H1 (cell line): ENCODE data around the gene FARSB. TPM values are rescaled to one million over a fixed set of nuclear protein-coding genes. Genes with fewer than 3 reads are reported as not detected.

Experiments
- CTCF ChIA-PET: fragments of 300-600 bp; sonication (Branson Sonifier 250); formaldehyde crosslinking; loops from one replicate; lab custom pipeline; 2021; ENCODE audit not compliant: partially characterized antibody; lab: Charles Lee
- POLR2A ChIA-PET: fragments of 300-600 bp; sonication (Branson Sonifier 250); formaldehyde crosslinking; loops from one replicate; lab custom pipeline; 2021; ENCODE audit warnings: inconsistent platforms; ENCODE audit not compliant: partially characterized antibody; lab: Charles Lee
- DNase-seq, 2 experiments: peaks; one replicate each; pipeline versions ENCODE4 v3.0.0 to v3.0.0-alpha.2; 2010 to 2022; ENCODE audit warnings: low spot score in 2 of 2, low read depth in 1 of 2, mixed read lengths in 1 of 2
- FAIRE-seq: peaks from 2 replicates; lab custom pipeline; 2011; peaks lifted over from hg19 to GRCh38; lab: Jason Lieb, UNC
- H2AFZ ChIP-seq: 2 replicates; pipeline ENCODE4 v1.8.1; 2012; ENCODE audit warnings: low read length, inconsistent platforms
- H2AK5ac ChIP-seq: 2 replicates; pipeline ENCODE4 v1.6.1; 2013; ENCODE audit warnings: low read depth, low read length
- H2BK120ac ChIP-seq: replicated peaks from 2 replicates; pipeline ENCODE3; 2013; ENCODE audit warnings: low read depth, low read length, inconsistent platforms
- H2BK12ac ChIP-seq: 2 replicates; pipeline ENCODE4 v1.6.1; 2013; ENCODE audit warnings: low read depth, low read length
- H2BK15ac ChIP-seq: 2 replicates; pipeline ENCODE4 v1.6.1; 2013; ENCODE audit warnings: low read length
- H2BK20ac ChIP-seq: 2 replicates; pipeline ENCODE4 v1.6.1; 2013; ENCODE audit warnings: low read length
- H2BK5ac ChIP-seq: 2 replicates; pipeline ENCODE4 v1.6.1; 2013; ENCODE audit warnings: low read depth, low read length
- H3K14ac ChIP-seq: 2 replicates; pipeline ENCODE4 v1.6.1; 2013; ENCODE audit warnings: inconsistent platforms; ENCODE audit not compliant: insufficient read length
- H3K18ac ChIP-seq: 2 replicates; pipeline ENCODE4 v1.6.1; 2013; ENCODE audit warnings: low read length; ENCODE audit errors: extremely low read depth
- H3K23ac ChIP-seq: 2 replicates; pipeline ENCODE4 v1.6.1; 2013; ENCODE audit warnings: inconsistent platforms; ENCODE audit not compliant: insufficient read length
- H3K23me2 ChIP-seq: 2 replicates; pipeline ENCODE4 v1.6.1; 2013; ENCODE audit warnings: low read depth, low read length
- H3K27ac ChIP-seq: 2 replicates; pipeline ENCODE4 v1.6.1; 2011; ENCODE audit warnings: low read depth, low read length, inconsistent platforms
- H3K27me3 ChIP-seq, 4 experiments: replicated peaks in 1 of 4; 1 replicate in 1 of 4; 2 replicates in 3 of 4; pipeline versions ENCODE4 v1.6.1 to v1.8.1; 2011 to 2013; ENCODE audit warnings: low read length in 3 of 4, mild to moderate bottlenecking in 3 of 4, inconsistent platforms in 2 of 4, mixed read lengths in 2 of 4, moderate library complexity in 1 of 4; ENCODE audit not compliant: control insufficient read depth in 3 of 4, insufficient read depth in 3 of 4; ENCODE audit errors: extremely low read depth in 1 of 4
- H3K36me3 ChIP-seq, 4 experiments: 2 replicates each; pipeline versions ENCODE4 v1.6.1 to v1.8.1; 2011 to 2013; ENCODE audit warnings: mild to moderate bottlenecking in 4 of 4, low read length in 3 of 4, moderate library complexity in 2 of 4, control low read depth in 1 of 4, inconsistent platforms in 1 of 4; ENCODE audit not compliant: insufficient read depth in 4 of 4, control insufficient read depth in 2 of 4
- H3K4ac ChIP-seq: replicated peaks from 2 replicates; pipeline ENCODE3; 2013; ENCODE audit warnings: low read length, low read depth, mixed read lengths, inconsistent platforms; ENCODE audit not compliant: insufficient read length
- H3K4me1 ChIP-seq, 4 experiments: replicated peaks in 1 of 4; 1 replicate in 1 of 4; 2 replicates in 3 of 4; pipeline versions ENCODE4 v1.6.1 to v1.8.1; 2011 to 2013; ENCODE audit warnings: low read length in 3 of 4, inconsistent platforms in 2 of 4, mixed read lengths in 1 of 4; ENCODE audit not compliant: insufficient read depth in 4 of 4, control insufficient read depth in 3 of 4
- H3K4me2 ChIP-seq, 2 experiments: 2 replicates each; pipeline versions ENCODE4 v1.6.1 to v1.8.1; 2011 to 2013; ENCODE audit warnings: low read depth in 2 of 2, low read length in 2 of 2, control low read depth in 1 of 2, inconsistent platforms in 1 of 2, mild to moderate bottlenecking in 1 of 2; ENCODE audit not compliant: insufficient read depth in 1 of 2
- H3K4me3 ChIP-seq, 4 experiments: fragments of 200-600, 300-600 bp in 1 of 4; sonication (generic), shearing (Covaris generic), sonication (Bioruptor Twin) in 1 of 4; 2 replicates each; pipeline versions ENCODE4 v1.5.1 to v1.8.1; 2011 to 2016; ENCODE audit warnings: low read length in 4 of 4, low read depth in 3 of 4, control low read depth in 2 of 4, inconsistent platforms in 2 of 4, mild to moderate bottlenecking in 2 of 4, mixed read lengths in 1 of 4, moderate library complexity in 1 of 4; ENCODE audit not compliant: insufficient read depth in 2 of 4; ENCODE audit errors: extremely low read depth in 1 of 4
- H3K56ac ChIP-seq: replicated peaks from 2 replicates; pipeline ENCODE3; 2013; ENCODE audit warnings: low read depth, mild to moderate bottlenecking, mixed read lengths, low read length, inconsistent platforms; ENCODE audit not compliant: insufficient read length
- H3K79me1 ChIP-seq: 2 replicates; pipeline ENCODE4 v1.6.1; 2013; ENCODE audit warnings: low read depth, low read length, control low read depth
- H3K79me2 ChIP-seq, 2 experiments: 2 replicates each; pipeline versions ENCODE4 v1.6.1 to v1.8.1; 2012 to 2013; ENCODE audit warnings: low read length in 2 of 2, mild to moderate bottlenecking in 2 of 2, inconsistent platforms in 1 of 2; ENCODE audit not compliant: insufficient read depth in 2 of 2, control insufficient read depth in 1 of 2
- H3K9ac ChIP-seq, 4 experiments: replicated peaks in 1 of 4; 1 replicate in 1 of 4; 2 replicates in 3 of 4; pipeline versions ENCODE4 v1.6.1 to v1.8.1; 2011 to 2013; ENCODE audit warnings: low read depth in 3 of 4, low read length in 3 of 4, control low read depth in 2 of 4, mild to moderate bottlenecking in 2 of 4, moderate library complexity in 2 of 4, inconsistent platforms in 1 of 4; ENCODE audit errors: extremely low read depth in 1 of 4
- H3K9me3 ChIP-seq, 2 experiments: 2 replicates each; pipeline versions ENCODE4 v1.6.1 to v1.8.1; 2012 to 2013; ENCODE audit warnings: mild to moderate bottlenecking in 2 of 2, moderate library complexity in 2 of 2, control low read depth in 1 of 2, inconsistent platforms in 1 of 2, low read depth in 1 of 2, low read length in 1 of 2, mixed read lengths in 1 of 2; ENCODE audit not compliant: insufficient read depth in 2 of 2
- H4K20me1 ChIP-seq, 2 experiments: replicated peaks in 1 of 2; 2 replicates each; pipeline versions ENCODE3 to v1.8.1; 2011 to 2013; ENCODE audit warnings: inconsistent platforms in 2 of 2, low read length in 2 of 2, mild to moderate bottlenecking in 1 of 2; ENCODE audit not compliant: insufficient read depth in 2 of 2, control insufficient read depth in 1 of 2
- H4K5ac ChIP-seq: 2 replicates; pipeline ENCODE4 v1.6.1; 2013; ENCODE audit warnings: low read length, low read depth, mixed read lengths, inconsistent platforms; ENCODE audit not compliant: insufficient read length
- H4K8ac ChIP-seq: 2 replicates; pipeline ENCODE4 v1.8.0; 2013; ENCODE audit warnings: mild to moderate bottlenecking, moderate library complexity, low read length, inconsistent platforms; ENCODE audit not compliant: insufficient read depth; ENCODE audit errors: extremely low read depth
- H4K91ac ChIP-seq: replicated peaks from 2 replicates; pipeline ENCODE3; 2013; ENCODE audit warnings: low read length, mixed read lengths, inconsistent platforms; ENCODE audit not compliant: insufficient read length
- ASH2L ChIP-seq: fragments of 200-600, 300-600 bp; sonication (generic); IDR thresholded peaks from one replicate; pipeline ENCODE4 v1.7.1; 2017; ENCODE audit warnings: low read length
- CTBP2 ChIP-seq: IDR thresholded peaks from 2 replicates; pipeline ENCODE4 v1.7.0; 2011; ENCODE audit warnings: borderline replicate concordance, mild to moderate bottlenecking, moderate library complexity, mixed read lengths, low read length; ENCODE audit not compliant: insufficient read depth, insufficient read length
- EP300 ChIP-seq, 2 experiments: IDR thresholded peaks; 1 replicate in 1 of 2; 2 replicates in 1 of 2; pipeline ENCODE4 v1.6.1; 2011 to 2012; ENCODE audit warnings: low read depth in 2 of 2, low read length in 2 of 2, mild to moderate bottlenecking in 2 of 2, borderline replicate concordance in 1 of 2, inconsistent platforms in 1 of 2, moderate library complexity in 1 of 2
- GTF2F1 ChIP-seq: IDR thresholded peaks from 2 replicates; pipeline ENCODE4 v1.6.1; 2012; ENCODE audit warnings: low read depth, low read length, improper control_type of control experiment, borderline replicate concordance
- RAD21 ChIP-seq, 2 experiments: IDR thresholded peaks in 1 of 2; conservative IDR thresholded peaks in 1 of 2; 2 replicates each; pipeline ENCODE4 v1.6.1; 2011; ENCODE audit warnings: low read depth in 2 of 2, low read length in 2 of 2, improper control_type of control experiment in 1 of 2, inconsistent platforms in 1 of 2, mild to moderate bottlenecking in 1 of 2, moderate library complexity in 1 of 2
- SRF ChIP-seq: IDR thresholded peaks from 2 replicates; pipeline ENCODE4 v1.6.1; 2011; ENCODE audit warnings: mild to moderate bottlenecking, low read depth, low read length, moderate library complexity
- TEAD4 ChIP-seq: IDR thresholded peaks from 2 replicates; pipeline ENCODE4 v1.6.1; 2012; ENCODE audit warnings: low read depth, low read length, inconsistent platforms, mixed read lengths
- WGBS, 2 experiments: shearing (Covaris generic) in 1 of 2; methylation state at CpG; one replicate each; pipeline versions ENCODE4 v1.1.6 to v1.1.7; 2013 to 2015; ENCODE audit warnings: low lambda C conversion rate in 2 of 2, mixed read lengths in 2 of 2, inconsistent platforms in 1 of 2, low coverage in 1 of 2, missing lambda C conversion rate in 1 of 2; ENCODE audit not compliant: insufficient replicate concordance in 2 of 2, insufficient coverage in 1 of 2, insufficient read length in 1 of 2; ENCODE audit errors: extremely low coverage in 1 of 2, missing lambda C conversion rate in 1 of 2; 5-methylcytosine and 5-hydroxymethylcytosine counted together
- polyA plus RNA-seq, 7 experiments: library from polyadenylated mRNA; depleted of rRNA in 3 of 7; stranded (reverse) in 5 of 7; unstranded in 2 of 7; fragments of >200 nt in 5 of 7; fragments of 200-250 nt in 2 of 7; gene quantifications; 1 replicate in 5 of 7; 2 replicates in 1 of 7; 4 replicates in 1 of 7; pipeline versions ENCODE4 v1.2.1 to v1.2.3, GENCODE V29; 2011 to 2013; ENCODE audit warnings: missing spikeins in 2 of 7, mixed read lengths in 2 of 7
- total RNA-seq: library from RNA; stranded (reverse); fragmentation: NEBNext Ultra II Directional; extraction: Animal tissue kit (Norgen Biotek cat#: 25700); gene quantifications from 2 replicates; pipeline ENCODE4 v1.2.1, GENCODE V29; 2021

The FARSB gene
- total and polyA plus RNA-seq, 2 of the 8 experiments (the other 6 are each of a cell fraction or from before 2014, with no cell fraction given): 21.0 to 37.9 TPM

DNA sequence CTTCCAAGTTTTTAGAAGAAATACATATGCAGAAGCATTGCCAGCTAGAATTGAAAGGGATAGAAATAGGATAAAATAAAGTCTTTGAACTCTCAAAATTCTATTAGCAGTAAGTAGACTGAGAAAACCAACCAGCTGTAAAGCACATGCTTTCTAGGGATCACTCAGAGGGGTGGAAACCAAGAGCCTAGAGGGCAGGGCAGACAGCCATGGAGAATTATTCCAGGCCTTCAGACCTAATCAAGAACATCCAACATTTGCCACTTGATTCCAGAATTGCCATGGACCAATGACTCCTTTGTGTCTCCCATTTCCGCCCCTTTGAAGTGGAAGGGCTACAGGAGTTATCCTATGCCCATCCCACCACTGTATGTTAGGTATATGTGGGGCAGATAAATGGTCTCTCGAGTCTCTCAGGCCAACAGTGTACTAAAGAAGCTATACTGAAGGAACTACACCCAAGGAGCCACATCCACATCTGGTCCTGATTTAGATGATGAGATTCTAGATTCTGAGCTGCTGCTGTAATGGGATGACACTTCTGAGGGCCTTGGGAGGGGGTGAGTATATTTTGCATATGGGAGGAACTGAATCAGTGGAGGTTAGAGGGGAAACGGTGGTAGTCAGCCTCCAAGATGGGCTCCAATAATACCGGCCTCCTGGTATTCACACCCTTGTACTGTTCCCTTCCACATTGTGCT lies 4.0 kb downstream of the FARSB start:
- no peak for TF ChIP-seq SRF
- TF ChIP-seq TEAD4: no peak
- no peak for TF ChIP-seq EP300 (IDR thresholded peaks at IDR 0.05; ENCODE audit: borderline replicate concordance in 1 of 2, low read depth in 2 of 2, low read length in 2 of 2)
- TF ChIP-seq CTBP2: no peak
- no peak for TF ChIP-seq ASH2L
- no peak for TF ChIP-seq RAD21 (IDR thresholded peaks at IDR 0.05 in 1 of 2, conservative IDR thresholded peaks at IDR 0.05 in 1 of 2; ENCODE audit: low read depth in 2 of 2, low read length in 2 of 2)
- no peak for TF ChIP-seq GTF2F1
- no peak overlapping the region for H2BK5ac ChIP-seq
- ChIA-PET CTCF (interaction anchor here (1.2 to 1.4 kb wide), 3 partner anchors 12 to 287 kb away, joined by 3 read pairs; no protein-coding TSS in a partner anchor), POLR2A (no interaction called here)
- H3K36me3 ChIP-seq: peaks cover 0 to 15% (median 7%) of the 10 kb centered on the region in 4 experiments; a peak in 6 of 8 replicates
- H3K27me3 ChIP-seq: no peaks in the 10 kb centered on the region
- FAIRE-seq: no peak
- H2BK12ac ChIP-seq: no peak overlapping the region
- H3K27ac ChIP-seq: no peak overlapping the region
- no peak overlapping the region for H3K4me2 ChIP-seq
- no peak overlapping the region for H4K5ac ChIP-seq
- no peak overlapping the region for H3K23ac ChIP-seq
- no peak overlapping the region for H3K4ac ChIP-seq
- peaks cover 5 to 75% of the 10 kb centered on the region in 2 experiments for H3K79me2 ChIP-seq
- no peak overlapping the region for H3K56ac ChIP-seq
- DNase-seq: no peak
- peaks cover 4% of the 10 kb centered on the region for H3K23me2 ChIP-seq
- no peak overlapping the region for H2AK5ac ChIP-seq
- H3K18ac ChIP-seq: no peak overlapping the region
- no peaks in the 10 kb centered on the region for H3K4me1 ChIP-seq
- no peak overlapping the region for H4K91ac ChIP-seq
- no peak overlapping the region for H3K14ac ChIP-seq
- no peak overlapping the region for H2BK120ac ChIP-seq
- no peak overlapping the region for H3K9ac ChIP-seq
- H2BK20ac ChIP-seq: no peak overlapping the region
- no peaks in the 10 kb centered on the region for H3K9me3 ChIP-seq
- no peak overlapping the region for H2BK15ac ChIP-seq
- peaks cover 3 to 9% of the 10 kb centered on the region in 2 experiments for H4K20me1 ChIP-seq
- no peak overlapping the region for H2AFZ ChIP-seq
- 94% methylated on average over 4 of the region's 4 CpGs; no CpG with 5 or more reads in 1 of the 2 experiments for WGBS, 2 experiments
- no peak overlapping the region for H4K8ac ChIP-seq
- no peak overlapping the region for H3K4me3 ChIP-seq
- peaks cover 4% of the 10 kb centered on the region; the same call in 1 of the 2 replicates for H3K79me1 ChIP-seq
